H9 (cell line): ENCODE results near the gene GPR107. TPM values are rescaled to one million over a fixed set of nuclear protein-coding genes. Genes with fewer than 3 reads are reported as not detected.

Source experiments
- DNase-seq: peaks from one replicate; pipeline ENCODE4 v3.0.0-alpha.2; 2017
- H2AFZ ChIP-seq: one replicate; pipeline ENCODE4 v1.6.1; 2013; ENCODE audit warnings: mild to moderate bottlenecking, low read length, control low read depth, moderate library complexity
- H2AK5ac ChIP-seq: 2 replicates; pipeline ENCODE4 v1.6.1; 2013; ENCODE audit warnings: low read length, control low read depth, mixed read lengths; ENCODE audit not compliant: insufficient read length
- H2BK120ac ChIP-seq: one replicate; pipeline ENCODE4 v1.6.1; 2013; ENCODE audit warnings: low read depth, mild to moderate bottlenecking, low read length, control low read depth, inconsistent platforms; ENCODE audit not compliant: poor library complexity, severe bottlenecking
- H2BK12ac ChIP-seq: 2 replicates; pipeline ENCODE4 v1.6.1; 2013; ENCODE audit warnings: low read length, control low read depth, mixed read lengths, low read depth; ENCODE audit not compliant: insufficient read length
- H2BK15ac ChIP-seq: 2 replicates; pipeline ENCODE4 v1.6.1; 2013; ENCODE audit warnings: low read depth, low read length, control low read depth
- H2BK20ac ChIP-seq: one replicate; pipeline ENCODE4 v1.6.1; 2013; ENCODE audit warnings: low read depth, mild to moderate bottlenecking, low read length, control low read depth, inconsistent platforms; ENCODE audit not compliant: poor library complexity, severe bottlenecking
- H2BK5ac ChIP-seq: 2 replicates; pipeline ENCODE4 v1.6.1; 2013; ENCODE audit warnings: low read length, control low read depth, mixed read lengths; ENCODE audit not compliant: insufficient read length
- H3K14ac ChIP-seq: 2 replicates; pipeline ENCODE4 v1.6.1; 2013; ENCODE audit warnings: low read length, control low read depth; ENCODE audit not compliant: insufficient read depth
- H3K18ac ChIP-seq: 2 replicates; pipeline ENCODE4 v1.6.1; 2013; ENCODE audit warnings: low read depth, mild to moderate bottlenecking, mixed read lengths, low read length, control low read depth; ENCODE audit not compliant: insufficient read length
- H3K23ac ChIP-seq: 2 replicates; pipeline ENCODE4 v1.6.1; 2013; ENCODE audit warnings: low read length, control low read depth, mixed read lengths, low read depth; ENCODE audit not compliant: insufficient read length
- H3K23me2 ChIP-seq: 2 replicates; pipeline ENCODE4 v1.6.1; 2013; ENCODE audit warnings: low read depth, mild to moderate bottlenecking, mixed read lengths, low read length, control low read depth; ENCODE audit not compliant: insufficient read length, poor library complexity, severe bottlenecking
- H3K27ac ChIP-seq: 2 replicates; pipeline ENCODE4 v1.5.1; 2013; ENCODE audit warnings: low read length, control low read depth, mixed read lengths, low read depth; ENCODE audit not compliant: insufficient read length
- H3K27me3 ChIP-seq: 2 replicates; pipeline ENCODE4 v1.6.1; 2013; ENCODE audit warnings: low read length, control low read depth, inconsistent platforms; ENCODE audit not compliant: insufficient read depth
- H3K4ac ChIP-seq: 2 replicates; pipeline ENCODE4 v1.6.1; 2013; ENCODE audit warnings: low read depth, mild to moderate bottlenecking, control low read depth, inconsistent platforms, low read length, moderate library complexity
- H3K4me1 ChIP-seq: 2 replicates; pipeline ENCODE4 v1.6.1; 2013; ENCODE audit warnings: low read length, control low read depth, inconsistent platforms; ENCODE audit not compliant: insufficient read depth
- H3K4me2 ChIP-seq: 2 replicates; pipeline ENCODE4 v1.6.1; 2013; ENCODE audit warnings: low read length, control low read depth, mixed read lengths; ENCODE audit not compliant: insufficient read length, insufficient read depth
- H3K56ac ChIP-seq: 2 replicates; pipeline ENCODE4 v1.6.1; 2013; ENCODE audit warnings: low read depth, mild to moderate bottlenecking, mixed read lengths, low read length, control low read depth; ENCODE audit not compliant: insufficient read length
- H3K79me1 ChIP-seq: 2 replicates; pipeline ENCODE4 v1.6.1; 2013; ENCODE audit warnings: low read depth, mild to moderate bottlenecking, moderate library complexity, low read length, control low read depth, inconsistent platforms; ENCODE audit not compliant: insufficient read depth, poor library complexity, severe bottlenecking
- H3K79me2 ChIP-seq: 2 replicates; pipeline ENCODE4 v1.6.1; 2013; ENCODE audit warnings: low read length, control low read depth, inconsistent platforms; ENCODE audit not compliant: insufficient read depth
- H3K9ac ChIP-seq: 2 replicates; pipeline ENCODE4 v1.6.1; 2013; ENCODE audit warnings: low read length, control low read depth, mixed read lengths; ENCODE audit not compliant: insufficient read length; ENCODE audit errors: extremely low read depth
- H3K9me3 ChIP-seq: one replicate; pipeline ENCODE4 v1.6.1; 2013; ENCODE audit warnings: low read depth, low read length, inconsistent platforms; ENCODE audit not compliant: control insufficient read depth
- H3T11ph ChIP-seq: one replicate; pipeline ENCODE4 v1.6.1; 2013; ENCODE audit warnings: mild to moderate bottlenecking, low read length, control low read depth, inconsistent platforms
- H4K20me1 ChIP-seq: one replicate; pipeline ENCODE4 v1.6.1; 2013; ENCODE audit not compliant: control insufficient read depth, insufficient read length, insufficient read depth
- H4K5ac ChIP-seq: 2 replicates; pipeline ENCODE4 v1.6.1; 2013; ENCODE audit warnings: low read depth, mild to moderate bottlenecking, mixed read lengths, low read length, control low read depth; ENCODE audit not compliant: insufficient read length
- H4K8ac ChIP-seq: replicated peaks from 2 replicates; pipeline ENCODE4 v1.6.1; 2013; ENCODE audit warnings: low read length, control low read depth, mixed read lengths, low read depth; ENCODE audit not compliant: insufficient read length
- H4K91ac ChIP-seq: 2 replicates; pipeline ENCODE4 v1.6.1; 2013; ENCODE audit warnings: low read depth, mild to moderate bottlenecking, moderate library complexity, mixed read lengths, low read length, control low read depth; ENCODE audit not compliant: insufficient read length
- H3K27ac Mint-ChIP-seq, 3 experiments: 2 replicates in 2 of 3; 3 replicates in 1 of 3; pipeline ENCODE4 v1.8.0; 2020 to 2021; ENCODE audit warnings: mixed read lengths in 3 of 3, mild to moderate bottlenecking in 1 of 3, moderate library complexity in 1 of 3
- H3K27me3 Mint-ChIP-seq: 2 replicates; pipeline ENCODE4 v1.8.0; 2021; ENCODE audit warnings: low read depth, mild to moderate bottlenecking, moderate library complexity, mixed read lengths
- H3K36me3 Mint-ChIP-seq, 3 experiments: 2 replicates in 2 of 3; 3 replicates in 1 of 3; pipeline ENCODE4 v1.8.0; 2020 to 2021; ENCODE audit warnings: low read depth in 3 of 3, mixed read lengths in 3 of 3; ENCODE audit not compliant: insufficient read depth in 1 of 3
- H3K4me1 Mint-ChIP-seq, 2 experiments: 2 replicates each; pipeline ENCODE4 v1.8.0; 2020; ENCODE audit warnings: mixed read lengths in 2 of 2
- H3K4me3 Mint-ChIP-seq, 2 experiments: 2 replicates in 1 of 2; 3 replicates in 1 of 2; pipeline ENCODE4 v1.8.0; 2020 to 2021; ENCODE audit warnings: mild to moderate bottlenecking in 2 of 2, mixed read lengths in 2 of 2, moderate library complexity in 1 of 2
- H3K9me3 Mint-ChIP-seq, 2 experiments: 2 replicates in 1 of 2; 3 replicates in 1 of 2; pipeline ENCODE4 v1.8.0; 2020; ENCODE audit warnings: mild to moderate bottlenecking in 2 of 2, mixed read lengths in 2 of 2, moderate library complexity in 1 of 2
- WGBS: extraction: QIAGEN DNeasy Blood & Tissue Kit; methylation state at CpG from one replicate; pipeline ENCODE4 v1.1.7; 2013; ENCODE audit warnings: missing lambda C conversion rate, low lambda C conversion rate, mixed read lengths; ENCODE audit not compliant: insufficient read length; ENCODE audit errors: extremely low coverage; 5-methylcytosine and 5-hydroxymethylcytosine counted together
- total RNA-seq: library from RNA; stranded (reverse); gene quantifications from 2 replicates; pipeline ENCODE4 v1.2.1, GENCODE V29; 2021
- TF ChIP-seq, protein P1 (sequence below): fragments of 200-600 bp; sonication (generic); conservative IDR thresholded peaks from 3 replicates; pipeline ENCODE4 v1.8.0; 2021; ENCODE audit warnings: antibody characterized with exemption, mild to moderate bottlenecking

Gene GPR107
- total RNA-seq, 1 experiment from 2014 or later = 38.0 TPM

GRCh38 chr9:130145658-130146057 is 92.0 kb downstream of the GPR107 start:
- H4K5ac ChIP-seq = no peak overlapping the region
- H3K4me1 Mint-ChIP-seq = peaks cover 18 to 30% of the 10 kb centered on the region in 2 experiments

More at GRCh38 chr9:130145658-130146057, 92.0 kb downstream of the GPR107 start:
- Histone ChIP-seq H3K9me3 (no peaks in the 10 kb centered on the region), H4K20me1 (no peaks in the 10 kb centered on the region), H2AK5ac (no peak overlapping the region), H2BK12ac (no peak overlapping the region), H3K79me2 (no peaks in the 10 kb centered on the region), H3K79me1 (no peaks in the 10 kb centered on the region), H3K27me3 (no peaks in the 10 kb centered on the region), H4K91ac (no peak overlapping the region), H3T11ph (no peak overlapping the region), H3K4me1 (peaks cover 5% of the 10 kb centered on the region; the same call in 1 of the 2 replicates), H3K9ac (no peak overlapping the region), H3K14ac (no peak overlapping the region), H2BK15ac (no peak overlapping the region), H2AFZ (no peak overlapping the region), H2BK120ac (no peak overlapping the region), H3K18ac (no peak overlapping the region), H2BK20ac (no peak overlapping the region), H4K8ac (no peak overlapping the region), H3K4me2 (no peak overlapping the region), H3K27ac (no peak overlapping the region), H2BK5ac (no peak overlapping the region), H3K23ac (no peak overlapping the region), H3K23me2 (no peaks in the 10 kb centered on the region), H3K4ac (no peak overlapping the region), H3K56ac (no peak overlapping the region)
- Mint-ChIP-seq H3K4me3 (no peak overlapping the region), H3K27ac (no peak overlapping the region), H3K27me3 (peaks cover 4% of the 10 kb centered on the region; the same call in 1 of the 2 replicates), H3K9me3 (no peaks in the 10 kb centered on the region), H3K36me3 (no peaks in the 10 kb centered on the region)
- DNase-seq = no peak
- TF ChIP-seq, protein P1, sequence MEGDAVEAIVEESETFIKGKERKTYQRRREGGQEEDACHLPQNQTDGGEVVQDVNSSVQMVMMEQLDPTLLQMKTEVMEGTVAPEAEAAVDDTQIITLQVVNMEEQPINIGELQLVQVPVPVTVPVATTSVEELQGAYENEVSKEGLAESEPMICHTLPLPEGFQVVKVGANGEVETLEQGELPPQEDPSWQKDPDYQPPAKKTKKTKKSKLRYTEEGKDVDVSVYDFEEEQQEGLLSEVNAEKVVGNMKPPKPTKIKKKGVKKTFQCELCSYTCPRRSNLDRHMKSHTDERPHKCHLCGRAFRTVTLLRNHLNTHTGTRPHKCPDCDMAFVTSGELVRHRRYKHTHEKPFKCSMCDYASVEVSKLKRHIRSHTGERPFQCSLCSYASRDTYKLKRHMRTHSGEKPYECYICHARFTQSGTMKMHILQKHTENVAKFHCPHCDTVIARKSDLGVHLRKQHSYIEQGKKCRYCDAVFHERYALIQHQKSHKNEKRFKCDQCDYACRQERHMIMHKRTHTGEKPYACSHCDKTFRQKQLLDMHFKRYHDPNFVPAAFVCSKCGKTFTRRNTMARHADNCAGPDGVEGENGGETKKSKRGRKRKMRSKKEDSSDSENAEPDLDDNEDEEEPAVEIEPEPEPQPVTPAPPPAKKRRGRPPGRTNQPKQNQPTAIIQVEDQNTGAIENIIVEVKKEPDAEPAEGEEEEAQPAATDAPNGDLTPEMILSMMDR = no peak
- WGBS = no CpG with 5 or more reads among the region's 1 CpG
